ENCODE data around the gene CDK12.

CDK12 gene

DNA sequence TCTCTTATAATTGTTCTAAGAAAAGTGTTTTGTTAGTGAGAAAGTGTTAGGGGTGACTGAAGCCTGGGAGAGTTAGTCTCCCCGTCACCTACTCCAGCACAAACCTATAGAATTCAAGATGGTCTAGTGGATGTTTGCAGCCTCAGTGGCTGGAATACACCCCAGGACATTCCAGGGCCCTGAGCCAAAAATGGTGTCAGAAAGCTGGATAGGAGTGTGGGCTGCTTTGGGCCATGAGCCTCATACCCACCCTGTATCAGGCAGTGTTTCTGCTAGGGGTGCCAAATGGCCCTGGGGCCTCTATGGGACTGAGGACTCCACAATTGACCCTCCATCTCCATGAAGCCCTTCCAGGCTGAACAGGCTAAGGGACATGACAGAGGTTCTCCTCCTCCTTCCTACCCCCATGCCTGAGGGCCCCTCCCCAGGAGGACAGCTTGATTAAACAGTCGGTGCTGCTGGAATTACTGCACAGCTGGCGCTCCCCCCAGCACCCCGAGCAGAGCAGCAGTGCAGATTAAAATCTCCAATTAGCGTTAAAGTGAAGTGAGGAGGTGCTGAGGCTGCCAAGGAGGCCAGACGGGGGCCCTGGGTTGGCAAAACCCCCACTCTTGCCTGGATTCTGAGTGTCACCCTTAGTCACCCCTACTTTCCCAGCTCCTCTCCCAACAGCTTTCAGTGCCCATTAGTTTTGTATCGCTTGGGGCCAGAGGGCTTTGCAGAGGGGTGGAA, 87.4 kb downstream of the CDK12 start:
- peaks cover 14% of the 10 kb centered on the region for H3K36me3 ChIP-seq (ENCODE audit: control insufficient read depth, insufficient read depth, low read length)
- TF ChIP-seq, protein P1, sequence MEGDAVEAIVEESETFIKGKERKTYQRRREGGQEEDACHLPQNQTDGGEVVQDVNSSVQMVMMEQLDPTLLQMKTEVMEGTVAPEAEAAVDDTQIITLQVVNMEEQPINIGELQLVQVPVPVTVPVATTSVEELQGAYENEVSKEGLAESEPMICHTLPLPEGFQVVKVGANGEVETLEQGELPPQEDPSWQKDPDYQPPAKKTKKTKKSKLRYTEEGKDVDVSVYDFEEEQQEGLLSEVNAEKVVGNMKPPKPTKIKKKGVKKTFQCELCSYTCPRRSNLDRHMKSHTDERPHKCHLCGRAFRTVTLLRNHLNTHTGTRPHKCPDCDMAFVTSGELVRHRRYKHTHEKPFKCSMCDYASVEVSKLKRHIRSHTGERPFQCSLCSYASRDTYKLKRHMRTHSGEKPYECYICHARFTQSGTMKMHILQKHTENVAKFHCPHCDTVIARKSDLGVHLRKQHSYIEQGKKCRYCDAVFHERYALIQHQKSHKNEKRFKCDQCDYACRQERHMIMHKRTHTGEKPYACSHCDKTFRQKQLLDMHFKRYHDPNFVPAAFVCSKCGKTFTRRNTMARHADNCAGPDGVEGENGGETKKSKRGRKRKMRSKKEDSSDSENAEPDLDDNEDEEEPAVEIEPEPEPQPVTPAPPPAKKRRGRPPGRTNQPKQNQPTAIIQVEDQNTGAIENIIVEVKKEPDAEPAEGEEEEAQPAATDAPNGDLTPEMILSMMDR (IDR thresholded peaks at IDR 0.05; ENCODE audit: insufficient read depth, low read length, poor library complexity, severe bottlenecking) = no peak
- no peak for DNase-seq (ENCODE audit: extremely low read depth, insufficient read length)
- no peak overlapping the region for H3K4me3 ChIP-seq (replicated peaks; ENCODE audit: low read depth, low read length)
- no peaks in the 10 kb centered on the region for H3K27me3 ChIP-seq (replicated peaks; ENCODE audit: control insufficient read depth, insufficient read depth, low read length)

DNA sequence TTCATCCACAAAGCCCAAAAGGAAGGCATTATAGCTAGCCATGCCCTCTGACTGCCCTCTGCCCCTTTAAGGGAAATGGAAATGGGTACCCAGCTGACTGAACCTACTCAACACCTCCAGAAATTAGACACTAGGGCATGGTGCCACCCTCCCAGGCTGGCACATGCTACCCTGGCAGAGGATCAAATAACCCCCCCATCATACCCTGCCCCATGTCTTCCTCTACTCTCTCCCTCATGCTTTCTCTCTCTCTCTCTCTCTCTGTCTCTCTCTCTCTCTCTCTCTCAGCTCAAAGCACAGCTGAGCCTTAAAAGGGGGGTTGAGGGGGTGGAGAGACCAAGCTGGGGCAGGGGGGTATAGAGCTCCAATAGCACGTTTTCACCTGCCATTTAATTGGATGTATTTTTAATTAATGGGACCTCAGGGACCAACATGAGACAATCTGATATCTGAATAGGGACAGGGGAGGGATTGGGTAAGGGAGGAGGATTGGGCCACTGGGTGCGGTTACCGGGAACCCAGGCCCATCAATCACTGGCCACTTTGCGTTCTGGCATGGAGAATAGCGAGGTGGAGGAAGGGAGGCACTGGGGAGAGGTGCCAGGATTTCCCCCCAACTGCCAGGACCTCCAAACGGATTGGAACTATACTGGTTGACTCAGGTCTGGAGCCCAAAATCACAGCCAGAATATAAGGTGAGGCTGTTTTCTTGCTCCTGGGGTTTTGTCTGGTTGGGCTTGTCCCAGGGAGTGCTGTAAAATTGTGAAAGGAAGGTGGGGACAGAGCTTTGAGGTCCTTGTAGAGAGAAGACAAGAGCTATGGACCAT, 88.7 kb downstream of the CDK12 start:
- H3K36me3 ChIP-seq (ENCODE audit: control insufficient read depth, insufficient read depth, low read length) = peaks cover 15% of the 10 kb centered on the region
- no peaks in the 10 kb centered on the region for H3K27me3 ChIP-seq (replicated peaks; ENCODE audit: control insufficient read depth, insufficient read depth, low read length)
- DNase-seq (ENCODE audit: extremely low read depth, insufficient read length) = no peak
- no peak overlapping the region for H3K4me3 ChIP-seq (replicated peaks; ENCODE audit: low read depth, low read length)
- TF ChIP-seq, protein P1 (IDR thresholded peaks at IDR 0.05; ENCODE audit: insufficient read depth, low read length, poor library complexity, severe bottlenecking) = no peak

DNA sequence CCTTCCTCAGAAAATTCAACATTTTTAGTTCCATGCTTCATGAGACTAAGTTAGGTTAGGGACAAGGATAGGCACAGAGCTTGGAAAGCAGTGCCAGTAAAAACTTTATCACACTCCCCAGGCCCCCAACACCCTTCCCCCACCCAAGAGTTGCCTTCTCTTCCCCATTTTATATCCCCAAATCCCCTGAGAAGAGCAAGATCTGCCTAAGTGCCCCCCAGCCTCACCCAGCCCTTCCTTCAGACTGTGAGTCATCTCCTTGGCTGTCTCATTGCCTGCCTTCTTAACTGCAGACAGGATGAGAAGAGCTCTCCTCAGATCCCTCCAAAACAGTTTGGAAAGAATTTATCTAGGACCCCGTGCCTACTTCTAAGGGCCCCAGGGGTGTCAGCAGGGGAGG, 90.6 kb downstream of the CDK12 start:
- no peak overlapping the region for H3K4me3 ChIP-seq (replicated peaks; ENCODE audit: low read depth, low read length)
- DNase-seq (ENCODE audit: extremely low read depth, insufficient read length) = no peak
- peaks cover 19% of the 10 kb centered on the region for H3K36me3 ChIP-seq (ENCODE audit: control insufficient read depth, insufficient read depth, low read length)
- TF ChIP-seq, protein P1 (IDR thresholded peaks at IDR 0.05; ENCODE audit: insufficient read depth, low read length, poor library complexity, severe bottlenecking) = no peak
- no peaks in the 10 kb centered on the region for H3K27me3 ChIP-seq (replicated peaks; ENCODE audit: control insufficient read depth, insufficient read depth, low read length)

DNA sequence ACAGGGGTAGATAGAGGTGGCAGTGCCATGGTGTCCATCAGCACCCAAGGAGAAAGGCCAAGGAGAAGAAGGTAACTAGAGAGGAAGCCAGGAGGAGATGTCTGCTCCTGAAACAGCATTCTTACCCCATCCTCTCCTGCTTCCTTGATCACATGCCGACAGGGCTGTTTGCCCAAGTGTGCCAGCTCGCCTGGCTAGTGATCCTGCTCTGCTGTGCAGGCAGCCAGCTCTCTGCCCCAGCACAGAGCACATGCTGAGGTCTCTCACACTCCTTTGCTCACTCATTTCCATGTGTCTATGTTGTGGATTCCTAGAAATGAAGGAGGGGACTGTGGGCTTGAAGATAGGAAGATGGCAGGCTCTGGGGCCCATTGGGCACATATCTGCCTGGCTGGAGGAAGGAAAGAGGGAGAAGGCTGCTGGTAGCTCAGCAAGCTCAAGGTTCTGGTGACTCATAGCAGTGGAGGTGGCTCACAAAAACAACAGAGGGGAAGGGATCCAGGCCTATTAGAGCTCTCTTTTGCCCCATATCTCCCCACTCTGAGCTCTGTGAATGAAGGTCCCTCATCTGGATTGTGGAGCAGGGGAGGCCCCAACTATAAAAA, 92.2 kb downstream of the CDK12 start:
- Histone ChIP-seq H3K4me3 (replicated peaks; ENCODE audit: low read depth, low read length) (no peak overlapping the region), H3K27me3 (replicated peaks; ENCODE audit: control insufficient read depth, insufficient read depth, low read length) (no peaks in the 10 kb centered on the region), H3K36me3 (ENCODE audit: control insufficient read depth, insufficient read depth, low read length) (peaks cover 17% of the 10 kb centered on the region)
- DNase-seq (ENCODE audit: extremely low read depth, insufficient read length) = no peak
- TF ChIP-seq, protein P1 (IDR thresholded peaks at IDR 0.05; ENCODE audit: insufficient read depth, low read length, poor library complexity, severe bottlenecking) = no peak

DNA sequence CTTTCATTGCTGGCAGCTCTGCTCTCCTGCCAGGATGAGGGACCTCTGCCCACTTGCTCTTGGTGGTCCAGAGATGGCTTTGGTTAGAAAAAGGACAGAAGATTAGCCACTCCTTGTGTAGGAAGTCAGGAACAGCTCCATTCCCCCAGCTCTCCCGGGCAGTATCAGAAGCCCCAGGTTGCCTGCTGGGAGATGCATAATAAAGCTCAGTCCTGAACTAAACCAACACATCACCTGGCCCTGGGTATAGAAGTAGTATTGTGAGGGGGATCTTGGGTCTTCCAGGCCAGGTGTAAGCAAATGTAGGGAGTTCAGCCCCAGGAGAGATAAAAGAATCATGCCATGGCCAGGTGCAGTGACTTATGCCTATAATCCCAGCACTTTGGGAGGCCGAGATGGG, 94.1 kb downstream of the CDK12 start:
- DNase-seq (ENCODE audit: extremely low read depth, insufficient read length) = no peak
- TF ChIP-seq, protein P1 (IDR thresholded peaks at IDR 0.05; ENCODE audit: insufficient read depth, low read length, poor library complexity, severe bottlenecking) = no peak
- peaks cover 13% of the 10 kb centered on the region for H3K36me3 ChIP-seq (ENCODE audit: control insufficient read depth, insufficient read depth, low read length)
- no peaks in the 10 kb centered on the region for H3K27me3 ChIP-seq (replicated peaks; ENCODE audit: control insufficient read depth, insufficient read depth, low read length)
- H3K4me3 ChIP-seq (replicated peaks; ENCODE audit: low read depth, low read length) = no peak overlapping the region
